IMR-90 (cell line): ENCODE data around the gene CCN2.

ENCODE experiments used
- BHLHE40 ChIP-seq: fragments of 150-350 bp; IDR thresholded peaks from 2 replicates; pipeline ENCODE4 v1.6.1; 2016; ENCODE audit warnings: mild to moderate bottlenecking, low read depth, low read length
- CTCF ChIP-seq: conservative IDR thresholded peaks from 2 replicates; pipeline ENCODE4 v1.5.1; 2012; ENCODE audit warnings: mild to moderate bottlenecking, low read depth, low read length, improper control_type of control experiment
- ELK1 ChIP-seq: fragments of 150-350 bp; IDR thresholded peaks from 2 replicates; pipeline ENCODE4 v1.6.1; 2016; ENCODE audit warnings: low read depth, mild to moderate bottlenecking, low read length, moderate library complexity, borderline replicate concordance
- FOS ChIP-seq: fragments of 150-350 bp; IDR thresholded peaks from 2 replicates; pipeline ENCODE4 v1.6.1; 2016; ENCODE audit warnings: low read depth, low read length
- MAFK ChIP-seq: IDR thresholded peaks from 2 replicates; pipeline ENCODE4 v1.6.1; 2012; ENCODE audit warnings: low read depth, low read length, improper control_type of control experiment
- MXI1 ChIP-seq: IDR thresholded peaks from 2 replicates; pipeline ENCODE4 v1.6.1; 2012; ENCODE audit warnings: low read depth, mild to moderate bottlenecking, low read length, moderate library complexity, borderline replicate concordance
- POLR2A ChIP-seq: IDR thresholded peaks from 2 replicates; pipeline ENCODE4 v1.6.1; 2012; ENCODE audit warnings: mild to moderate bottlenecking, low read depth, low read length
- RAD21 ChIP-seq: IDR thresholded peaks from 2 replicates; pipeline ENCODE4 v1.6.1; 2012; ENCODE audit warnings: low read length, improper control_type of control experiment
- SMC3 ChIP-seq: fragments of 150-350 bp; IDR thresholded peaks from 2 replicates; pipeline ENCODE4 v1.6.1; 2016; ENCODE audit warnings: low read depth, mild to moderate bottlenecking, antibody characterized with exemption, low read length, moderate library complexity

GRCh38 chr6:131954775-131955107 lies 3.6 kb upstream of the CCN2 start:
- TF ChIP-seq MXI1: peak; percentile 61; the same call in 1 of the 2 replicates
- TF ChIP-seq POLR2A: no peak
- TF ChIP-seq SMC3: no peak
- TF ChIP-seq MAFK: no peak
- no peak for TF ChIP-seq CTCF
- peak; percentile 95 for TF ChIP-seq ELK1
- no peak for TF ChIP-seq RAD21
- TF ChIP-seq FOS: peak; percentile 34; the same call in 1 of the 2 replicates
- TF ChIP-seq BHLHE40: no peak; the same call in 1 of the 2 replicates
